Stomach smooth muscle (tissue), 2 donors: Measurements from ENCODE around the gene SBK1.

Experiments used
- H3K27ac ChIP-seq: one replicate; pipeline ENCODE4 v1.7.0; 2013; ENCODE audit warnings: mild to moderate bottlenecking, low read length, inconsistent platforms
- H3K27me3 ChIP-seq, 2 donors: one replicate each; pipeline ENCODE4 v1.7.0; 2013; ENCODE audit warnings: low read length in 2 of 2; ENCODE audit not compliant: insufficient read depth in 2 of 2, control insufficient read depth in 1 of 2
- H3K36me3 ChIP-seq, 2 donors: one replicate each; pipeline ENCODE4 v1.7.0; 2013; ENCODE audit warnings: low read length in 2 of 2; ENCODE audit not compliant: control insufficient read depth in 2 of 2, insufficient read depth in 2 of 2
- H3K4me1 ChIP-seq: one replicate; pipeline ENCODE4 v1.7.0; 2013; ENCODE audit warnings: low read length; ENCODE audit not compliant: control insufficient read depth, insufficient read depth
- H3K4me3 ChIP-seq, 2 donors: one replicate each; pipeline ENCODE4 v1.7.0; 2013; ENCODE audit warnings: low read length in 2 of 2
- H3K9ac ChIP-seq, 2 donors: one replicate each; pipeline ENCODE4 v1.7.0; 2013; ENCODE audit warnings: low read length in 2 of 2, mild to moderate bottlenecking in 1 of 2
- H3K9me3 ChIP-seq, 2 donors: one replicate each; pipeline ENCODE4 v1.7.0; 2013; ENCODE audit warnings: low read length in 2 of 2; ENCODE audit not compliant: control insufficient read depth in 2 of 2
- donor health status: healthy.
- donor health status: Pancreatic carcinoma.

SBK1 gene

GRCh38 chr16:28280881-28281836, 11.2 kb upstream of the SBK1 start:
- peaks cover 3 to 7% of the 10 kb centered on the region in 2 donors for H3K27me3 ChIP-seq
- H3K4me3 ChIP-seq: no peak overlapping the region
- H3K4me1 ChIP-seq: peaks cover 8% of the 10 kb centered on the region
- H3K9me3 ChIP-seq: no peaks in the 10 kb centered on the region
- H3K9ac ChIP-seq: no peak overlapping the region
- H3K36me3 ChIP-seq: no peaks in the 10 kb centered on the region
- no peak overlapping the region for H3K27ac ChIP-seq

- Histone ChIP-seq H3K4me1 (peaks cover 8% of the 10 kb centered on the region), H3K36me3 (no peaks in the 10 kb centered on the region), H3K4me3 (no peak overlapping the region), H3K27me3 (peaks cover under 1 to 9% of the 10 kb centered on the region in 2 donors), H3K9me3 (no peaks in the 10 kb centered on the region), H3K9ac (no peak overlapping the region), H3K27ac (no peak overlapping the region)
Observed at GRCh38 chr16:28282045-28282444, 10.3 kb upstream of the SBK1 start.

- H3K36me3 ChIP-seq: no peaks in the 10 kb centered on the region
- peaks cover 0 to 5% of the 10 kb centered on the region in 2 donors for H3K27me3 ChIP-seq
- H3K27ac ChIP-seq: no peak overlapping the region
- H3K4me3 ChIP-seq: no peak overlapping the region
- H3K9me3 ChIP-seq: no peaks in the 10 kb centered on the region
- no peak overlapping the region for H3K9ac ChIP-seq
- no peaks in the 10 kb centered on the region for H3K4me1 ChIP-seq
Observed at GRCh38 chr16:28283173-28283572, 9.2 kb upstream of the SBK1 start.

GRCh38 chr16:28283798-28284577, 8.3 kb upstream of the SBK1 start:
- Histone ChIP-seq H3K9ac (no peak overlapping the region), H3K36me3 (no peaks in the 10 kb centered on the region), H3K27ac (no peak overlapping the region), H3K4me3 (no peak overlapping the region), H3K27me3 (peaks cover 0 to 5% of the 10 kb centered on the region in 2 donors), H3K4me1 (no peaks in the 10 kb centered on the region), H3K9me3 (no peaks in the 10 kb centered on the region)

GRCh38 chr16:28285649-28286048, 6.7 kb upstream of the SBK1 start:
- H3K36me3 ChIP-seq: no peaks in the 10 kb centered on the region
- H3K27ac ChIP-seq: no peak overlapping the region
- H3K27me3 ChIP-seq: peaks cover 0 to 5% of the 10 kb centered on the region in 2 donors

GRCh38 chr16:28288114-28288513, 4.2 kb upstream of the SBK1 start:
- Histone ChIP-seq H3K9ac (no peak overlapping the region), H3K4me1 (peaks cover 13% of the 10 kb centered on the region), H3K36me3 (no peaks in the 10 kb centered on the region), H3K27me3 (peaks cover 0 to 5% of the 10 kb centered on the region in 2 donors), H3K4me3 (no peak overlapping the region), H3K9me3 (no peaks in the 10 kb centered on the region), H3K27ac (no peak overlapping the region)

More at GRCh38 chr16:28285649-28286048, 6.7 kb upstream of the SBK1 start:
- H3K9me3 ChIP-seq: no peaks in the 10 kb centered on the region
- H3K9ac ChIP-seq: no peak overlapping the region
- no peaks in the 10 kb centered on the region for H3K4me1 ChIP-seq
- no peak overlapping the region for H3K4me3 ChIP-seq

- Histone ChIP-seq H3K27ac (no peak overlapping the region), H3K4me1 (peaks cover 17% of the 10 kb centered on the region)
Observed at GRCh38 chr16:28289048-28289447, 3.3 kb upstream of the SBK1 start.

GRCh38 chr16:28289939-28290858, 2.1 kb upstream of the SBK1 start:
- Histone ChIP-seq H3K4me1 (peaks cover 17% of the 10 kb centered on the region), H3K9me3 (no peaks in the 10 kb centered on the region), H3K9ac (no peak overlapping the region), H3K27me3 (peaks cover 0 to 5% of the 10 kb centered on the region in 2 donors), H3K27ac (no peak overlapping the region), H3K36me3 (no peaks in the 10 kb centered on the region), H3K4me3 (no peak overlapping the region)

More at GRCh38 chr16:28289048-28289447, 3.3 kb upstream of the SBK1 start:
- Histone ChIP-seq H3K36me3 (no peaks in the 10 kb centered on the region), H3K9me3 (no peaks in the 10 kb centered on the region), H3K27me3 (peaks cover 0 to 5% of the 10 kb centered on the region in 2 donors), H3K4me3 (no peak overlapping the region), H3K9ac (no peak overlapping the region)

- Histone ChIP-seq H3K9ac (no peak overlapping the region), H3K4me3 (no peak overlapping the region), H3K27ac (no peak overlapping the region), H3K36me3 (no peaks in the 10 kb centered on the region), H3K4me1 (peaks cover 17% of the 10 kb centered on the region), H3K9me3 (no peaks in the 10 kb centered on the region), H3K27me3 (peaks cover 0 to 5% of the 10 kb centered on the region in 2 donors)
Observed at GRCh38 chr16:28290859-28291254, 1.5 kb upstream of the SBK1 start.
